OCI-LY7 (cell line): ENCODE measurements around the gene AK4. TPM values are rescaled to one million over a fixed set of nuclear protein-coding genes. Genes with fewer than 3 reads are reported as not detected.
"Not testable (repeated sequence)": the region's sequence is repeated elsewhere in the genome, so short reads cannot be mapped to it uniquely, and the experiment has no call there.

ENCODE experiments used
- BruUV-seq: library from RNA; stranded (reverse); fragments of 400-500 nt; replicated peaks from 2 replicates; lab custom pipeline; 2021; lab: Mats Ljungman, UMichigan
- CTCF ChIA-PET: fragments of 300-600 bp; sonication (Branson Sonifier 250); formaldehyde crosslinking; loops from one replicate; lab custom pipeline; 2022; ENCODE audit warnings: antibody characterized with exemption; ENCODE audit not compliant: unreplicated experiment; lab: Charles Lee
- POLR2A ChIA-PET: fragments of 300-600 bp; sonication (Branson Sonifier 250); formaldehyde crosslinking; loops from one replicate; lab custom pipeline; 2022; ENCODE audit warnings: antibody characterized with exemption; lab: Charles Lee
- DNase-seq: peaks from one replicate; pipeline ENCODE4 v3.0.0-alpha.2; 2015; ENCODE audit warnings: low spot score
- H2AFZ ChIP-seq: fragments of 200-600 bp; sonication (generic), shearing (Covaris generic); 2 replicates; pipeline ENCODE4 v1.6.1; 2014; ENCODE audit warnings: mild to moderate bottlenecking, antibody characterized with exemption, low read length, moderate library complexity
- H3K27ac ChIP-seq: fragments of 200-600 bp; sonication (generic); 2 replicates; pipeline ENCODE4 v1.5.1; 2014; ENCODE audit warnings: mixed run types, low read depth, mild to moderate bottlenecking, moderate library complexity, low read length, inconsistent platforms; ENCODE audit not compliant: poor library complexity, severe bottlenecking
- H3K36me3 ChIP-seq: fragments of 200-600 bp; sonication (generic); 2 replicates; pipeline ENCODE4 v1.6.1; 2014; ENCODE audit warnings: mild to moderate bottlenecking, antibody characterized with exemption, low read length, moderate library complexity, mixed read lengths; ENCODE audit not compliant: insufficient read depth
- H3K4me1 ChIP-seq: fragments of 200-600 bp; sonication (generic); 2 replicates; pipeline ENCODE4 v1.5.1; 2014; ENCODE audit warnings: mild to moderate bottlenecking, low read length; ENCODE audit not compliant: insufficient read depth, poor library complexity, severe bottlenecking
- H3K4me2 ChIP-seq: fragments of 200-600 bp; sonication (generic); 2 replicates; pipeline ENCODE4 v1.6.1; 2014; ENCODE audit warnings: mild to moderate bottlenecking, low read length
- H3K4me3 ChIP-seq: fragments of 200-600 bp; sonication (generic); 2 replicates; pipeline ENCODE4 v1.5.1; 2014; ENCODE audit warnings: mild to moderate bottlenecking, low read depth, low read length; ENCODE audit not compliant: poor library complexity, severe bottlenecking
- H3K79me2 ChIP-seq: fragments of 200-600 bp; sonication (generic); 2 replicates; pipeline ENCODE4 v1.6.1; 2016; ENCODE audit warnings: low read depth, mild to moderate bottlenecking, low read length, moderate library complexity, mixed read lengths; ENCODE audit not compliant: insufficient read depth
- H3K9me2 ChIP-seq: fragments of 200-600 bp; sonication (generic); 2 replicates; pipeline ENCODE4 v1.6.1; 2016; ENCODE audit warnings: mild to moderate bottlenecking, low read length, mixed read lengths; ENCODE audit not compliant: insufficient read depth
- H3K9me3 ChIP-seq: fragments of 200-600 bp; sonication (generic); 2 replicates; pipeline ENCODE4 v1.6.1; 2014; ENCODE audit warnings: mild to moderate bottlenecking, mixed run types, low read length, mixed read lengths
- H4K20me1 ChIP-seq: fragments of 200-600 bp; sonication (generic); 2 replicates; pipeline ENCODE4 v1.6.1; 2014; ENCODE audit warnings: mild to moderate bottlenecking, antibody characterized with exemption, low read length, moderate library complexity, mixed read lengths; ENCODE audit not compliant: insufficient read depth
- EZH2phosphoT487 ChIP-seq: fragments of 200-600 bp; sonication (generic); IDR thresholded peaks from 2 replicates; pipeline ENCODE4 v1.6.1; 2018; ENCODE audit warnings: low read depth, borderline replicate concordance, mild to moderate bottlenecking, mixed run types, antibody characterized with exemption, low read length, moderate library complexity, mixed read lengths
- intact Hi-C: fragments of 100-400 bp; cut with micrococcal nuclease; formaldehyde crosslinking; loops from one replicate; pipeline ENCODE4 v1.10.0; 2022; ENCODE audit not compliant: unreplicated experiment
- total RNA-seq, 2 experiments: library from RNA; depleted of rRNA in 1 of 2; stranded (reverse); fragments of >200 nt in 1 of 2; shearing (Covaris generic) in 1 of 2; gene quantifications; 2 replicates each; pipeline ENCODE4 v1.2.3, GENCODE V29; 2014 to 2022
- TF ChIP-seq, protein P1 (sequence below): fragments of 200-600 bp; sonication (generic); conservative IDR thresholded peaks from 2 replicates; pipeline ENCODE4 v1.5.1; 2014; ENCODE audit warnings: mild to moderate bottlenecking, antibody characterized with exemption, low read length, moderate library complexity, mixed read lengths

Gene AK4
- total RNA-seq, 2 experiments from 2014 or later: 0.16 to 1.4 TPM

DNA sequence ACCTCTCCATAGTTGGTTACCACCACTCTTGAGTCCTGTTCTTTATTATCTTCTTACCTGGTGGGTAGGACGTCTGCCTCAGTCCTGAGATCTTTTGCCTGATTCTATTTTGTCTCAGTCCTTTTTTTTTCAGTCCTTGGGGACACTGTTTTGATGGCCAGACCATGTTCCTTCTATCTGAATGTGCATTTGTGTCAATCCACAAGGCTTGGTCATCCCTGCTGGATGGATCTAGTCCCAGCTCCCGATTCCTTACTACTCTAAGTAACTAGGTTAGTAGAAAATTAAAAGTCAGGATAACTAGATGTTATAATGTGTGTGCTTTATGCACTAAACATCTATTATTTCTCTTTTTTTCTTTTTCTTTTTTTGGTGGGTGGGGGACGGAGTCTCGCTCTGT lies 28.1 kb upstream of the AK4 start:
- H3K9me3 ChIP-seq: no peaks in the 10 kb centered on the region
- H3K79me2 ChIP-seq: no peaks in the 10 kb centered on the region
- TF ChIP-seq, protein P1, sequence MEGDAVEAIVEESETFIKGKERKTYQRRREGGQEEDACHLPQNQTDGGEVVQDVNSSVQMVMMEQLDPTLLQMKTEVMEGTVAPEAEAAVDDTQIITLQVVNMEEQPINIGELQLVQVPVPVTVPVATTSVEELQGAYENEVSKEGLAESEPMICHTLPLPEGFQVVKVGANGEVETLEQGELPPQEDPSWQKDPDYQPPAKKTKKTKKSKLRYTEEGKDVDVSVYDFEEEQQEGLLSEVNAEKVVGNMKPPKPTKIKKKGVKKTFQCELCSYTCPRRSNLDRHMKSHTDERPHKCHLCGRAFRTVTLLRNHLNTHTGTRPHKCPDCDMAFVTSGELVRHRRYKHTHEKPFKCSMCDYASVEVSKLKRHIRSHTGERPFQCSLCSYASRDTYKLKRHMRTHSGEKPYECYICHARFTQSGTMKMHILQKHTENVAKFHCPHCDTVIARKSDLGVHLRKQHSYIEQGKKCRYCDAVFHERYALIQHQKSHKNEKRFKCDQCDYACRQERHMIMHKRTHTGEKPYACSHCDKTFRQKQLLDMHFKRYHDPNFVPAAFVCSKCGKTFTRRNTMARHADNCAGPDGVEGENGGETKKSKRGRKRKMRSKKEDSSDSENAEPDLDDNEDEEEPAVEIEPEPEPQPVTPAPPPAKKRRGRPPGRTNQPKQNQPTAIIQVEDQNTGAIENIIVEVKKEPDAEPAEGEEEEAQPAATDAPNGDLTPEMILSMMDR: no peak
- TF ChIP-seq EZH2phosphoT487: no peak
- no peaks in the 10 kb centered on the region for H4K20me1 ChIP-seq
- no peaks in the 10 kb centered on the region for H3K36me3 ChIP-seq
- no peaks in the 10 kb centered on the region for H3K4me1 ChIP-seq
- no peak overlapping the region for H2AFZ ChIP-seq
- H3K4me2 ChIP-seq: no peak overlapping the region
- DNase-seq: no peak
- CTCF ChIA-PET: no interaction called here
- intact Hi-C loops: no loop called here
- POLR2A ChIA-PET: interaction anchor here (0.8 kb wide), 1 partner anchor 1232 kb away, joined by 3 read pairs; no protein-coding TSS in a partner anchor
- no peaks in the 10 kb centered on the region for H3K9me2 ChIP-seq
- no peak overlapping the region for H3K27ac ChIP-seq
- H3K4me3 ChIP-seq: no peak overlapping the region
- BruUV-seq: no TSS peak

DNA sequence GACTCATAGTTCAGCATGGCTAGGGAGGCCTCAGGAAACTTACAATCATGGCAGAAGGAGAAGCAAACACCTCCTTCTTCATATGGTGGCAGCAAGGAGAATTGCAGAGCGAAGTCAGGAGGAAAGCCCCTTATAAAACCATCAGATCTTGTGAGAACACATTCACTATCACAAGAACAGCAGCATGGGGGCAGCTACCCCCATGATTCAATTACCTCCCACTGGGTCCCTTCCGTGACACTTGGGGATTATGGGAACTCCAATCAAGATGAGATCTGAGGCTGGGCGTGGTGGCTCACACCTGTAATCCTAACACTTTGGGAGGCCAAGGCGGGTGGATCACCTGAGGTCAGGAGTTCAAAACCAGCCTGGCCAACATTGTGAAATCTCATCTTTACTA lies 18.9 kb upstream of the AK4 start:
- H3K4me3 ChIP-seq, H3K4me2 ChIP-seq, H4K20me1 ChIP-seq, H3K36me3 ChIP-seq, DNase-seq, H3K9me2 ChIP-seq, H2AFZ ChIP-seq, CTCF ChIA-PET, H3K27ac ChIP-seq, H3K79me2 ChIP-seq, H3K4me1 ChIP-seq, BruUV-seq, H3K9me3 ChIP-seq, intact Hi-C loops: not testable (repeated sequence)
- POLR2A ChIA-PET: interaction anchor here (0.7 kb wide), 1 partner anchor 461 kb away, joined by 3 read pairs; no protein-coding TSS in a partner anchor

DNA sequence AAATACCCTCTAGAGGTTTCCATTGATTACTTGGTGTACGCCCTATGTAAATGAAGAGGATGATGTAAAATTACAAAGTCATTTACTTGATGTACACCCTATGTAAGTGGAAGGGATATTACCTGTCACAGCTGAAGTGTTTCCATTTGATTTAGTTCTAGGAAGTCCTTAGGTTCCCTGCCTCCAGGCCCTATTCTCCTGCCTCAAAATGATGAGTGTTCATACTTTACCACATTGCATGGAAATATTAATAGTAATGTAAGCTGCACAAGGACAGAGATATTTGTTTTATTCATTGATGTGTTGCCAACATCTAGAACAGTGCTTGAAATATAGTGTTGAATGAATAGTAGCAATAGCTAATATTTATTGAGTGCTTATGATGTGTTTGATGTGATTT lies 9.5 kb upstream of the AK4 start:
- H3K4me2 ChIP-seq: no peak overlapping the region
- intact Hi-C loops: no loop called here
- no peak for DNase-seq
- H3K4me3 ChIP-seq: no peak overlapping the region
- BruUV-seq: no TSS peak
- H3K4me1 ChIP-seq: no peaks in the 10 kb centered on the region
- no peak overlapping the region for H2AFZ ChIP-seq
- H3K79me2 ChIP-seq: no peaks in the 10 kb centered on the region
- no peak for TF ChIP-seq EZH2phosphoT487
- TF ChIP-seq, protein P1: no peak
- no peak overlapping the region for H3K27ac ChIP-seq
- no peaks in the 10 kb centered on the region for H3K9me2 ChIP-seq
- H4K20me1 ChIP-seq: no peaks in the 10 kb centered on the region
- CTCF ChIA-PET: no interaction called here
- no peaks in the 10 kb centered on the region for H3K9me3 ChIP-seq
- H3K36me3 ChIP-seq: no peaks in the 10 kb centered on the region
- POLR2A ChIA-PET: no interaction called here

DNA sequence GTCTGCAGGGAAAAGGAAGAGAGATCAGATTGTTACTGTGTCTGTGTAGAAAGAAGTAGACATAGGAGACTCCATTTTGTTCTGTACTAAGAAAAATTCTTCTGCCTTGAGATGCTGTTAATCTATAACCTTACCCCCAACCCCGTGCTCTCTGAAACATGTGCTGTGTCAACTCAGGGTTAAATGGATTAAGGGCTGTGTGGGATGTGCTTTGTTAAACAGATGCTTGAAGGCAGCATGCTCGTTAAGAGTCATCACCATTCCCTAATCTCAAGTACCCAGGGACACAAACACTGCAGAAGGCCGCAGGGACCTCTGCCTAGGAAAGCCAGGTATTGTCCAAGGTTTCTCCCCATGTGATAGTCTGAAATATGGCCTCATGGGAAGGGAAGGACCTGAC lies 8.2 kb upstream of the AK4 start:
- CTCF ChIA-PET: not testable (repeated sequence)

More for the DNA sequence above, 8.2 kb upstream of the AK4 start:
- intact Hi-C loops, H3K4me1 ChIP-seq, H3K9me2 ChIP-seq, BruUV-seq, H3K4me3 ChIP-seq, H3K9me3 ChIP-seq, H4K20me1 ChIP-seq, DNase-seq, H3K79me2 ChIP-seq, H3K4me2 ChIP-seq, POLR2A ChIA-PET, H2AFZ ChIP-seq, H3K27ac ChIP-seq, H3K36me3 ChIP-seq: not testable (repeated sequence)
